Activated T-helper 17 cell treated with anti-CD3 and anti-CD28 coated beads, Interleukin-2, amount 50 U/mL, for 72 hours (primary cell): ENCODE results near the gene SETBP1. TPM values are rescaled to one million over a fixed set of nuclear protein-coding genes. Genes with fewer than 3 reads are reported as not detected.
A peak's percentile ranks its signal among the peaks of the same experiment; 100 is the strongest.

Experiments used
- ATAC-seq: fragments of 150-1000 bp; cut with Tn5 transposase; replicated peaks from 2 replicates; pipeline ENCODE4 v1.10.0; 2021; ENCODE audit warnings: mild to moderate bottlenecking, moderate library complexity
- H3K27ac Mint-ChIP-seq: one replicate; pipeline ENCODE4 v1.8.0; 2022; ENCODE audit warnings: mixed read lengths
- H3K27me3 Mint-ChIP-seq: one replicate; pipeline ENCODE4 v1.8.0; 2022; ENCODE audit warnings: mixed read lengths
- H3K36me3 Mint-ChIP-seq: one replicate; pipeline ENCODE4 v1.8.0; 2022; ENCODE audit warnings: low read depth, mild to moderate bottlenecking, mixed read lengths
- H3K4me1 Mint-ChIP-seq: one replicate; pipeline ENCODE4 v1.8.0; 2022; ENCODE audit warnings: mixed read lengths
- H3K4me3 Mint-ChIP-seq: one replicate; pipeline ENCODE4 v1.8.0; 2022; ENCODE audit warnings: mild to moderate bottlenecking, mixed read lengths
- H3K9me3 Mint-ChIP-seq: one replicate; pipeline ENCODE4 v1.8.0; 2022; ENCODE audit warnings: mixed read lengths
- total RNA-seq, 2 donors: library from RNA; stranded (reverse); gene quantifications; one replicate each; pipeline ENCODE4 v1.2.3, GENCODE V29; 2022

The SETBP1 gene
- total RNA-seq, 2 donors from 2014 or later, result 2.2 to 7.6 TPM

GRCh38 chr18:45102863-45103262, 422.2 kb downstream of the SETBP1 start:
- no peak overlapping the region for H3K4me3 Mint-ChIP-seq
- H3K4me1 Mint-ChIP-seq, result no peaks in the 10 kb centered on the region
- peaks cover 4% of the 10 kb centered on the region for H3K27me3 Mint-ChIP-seq
- H3K27ac Mint-ChIP-seq, result no peak overlapping the region
- ATAC-seq, result no peak
- no peaks in the 10 kb centered on the region for H3K36me3 Mint-ChIP-seq
- H3K9me3 Mint-ChIP-seq, result no peaks in the 10 kb centered on the region

- no peak overlapping the region for H3K27ac Mint-ChIP-seq
- H3K27me3 Mint-ChIP-seq, result peaks cover 4% of the 10 kb centered on the region
- H3K4me3 Mint-ChIP-seq, result no peak overlapping the region
- no peaks in the 10 kb centered on the region for H3K9me3 Mint-ChIP-seq
- no peaks in the 10 kb centered on the region for H3K36me3 Mint-ChIP-seq
- no peak for ATAC-seq
- no peaks in the 10 kb centered on the region for H3K4me1 Mint-ChIP-seq
These were observed 422.8 kb downstream of the SETBP1 start for GRCh38 chr18:45103319-45104048.

- Mint-ChIP-seq H3K27me3 (peaks cover 4% of the 10 kb centered on the region), H3K9me3 (no peaks in the 10 kb centered on the region), H3K27ac (no peak overlapping the region), H3K36me3 (no peaks in the 10 kb centered on the region), H3K4me1 (no peaks in the 10 kb centered on the region), H3K4me3 (no peak overlapping the region)
- ATAC-seq, result no peak
These were observed 423.3 kb downstream of the SETBP1 start for GRCh38 chr18:45104049-45104395.

- no peaks in the 10 kb centered on the region for H3K4me1 Mint-ChIP-seq
- no peaks in the 10 kb centered on the region for H3K36me3 Mint-ChIP-seq
- ATAC-seq, result peak; percentile 50
- no peaks in the 10 kb centered on the region for H3K9me3 Mint-ChIP-seq
- H3K4me3 Mint-ChIP-seq, result no peak overlapping the region
- H3K27me3 Mint-ChIP-seq, result peaks cover 4% of the 10 kb centered on the region
- H3K27ac Mint-ChIP-seq, result no peak overlapping the region
These were observed 425.7 kb downstream of the SETBP1 start for GRCh38 chr18:45106331-45106774.

GRCh38 chr18:45107425-45107824, 426.7 kb downstream of the SETBP1 start:
- Mint-ChIP-seq H3K27ac (no peak overlapping the region), H3K4me1 (no peaks in the 10 kb centered on the region), H3K9me3 (no peaks in the 10 kb centered on the region), H3K27me3 (peaks cover 6% of the 10 kb centered on the region), H3K36me3 (no peaks in the 10 kb centered on the region), H3K4me3 (no peak overlapping the region)
- ATAC-seq, result peak; percentile 3

- H3K4me3 Mint-ChIP-seq, result no peak overlapping the region
- H3K36me3 Mint-ChIP-seq, result no peaks in the 10 kb centered on the region
- H3K27ac Mint-ChIP-seq, result no peak overlapping the region
- H3K27me3 Mint-ChIP-seq, result peaks cover 7% of the 10 kb centered on the region
- no peak for ATAC-seq
- H3K9me3 Mint-ChIP-seq, result no peaks in the 10 kb centered on the region
- H3K4me1 Mint-ChIP-seq, result no peaks in the 10 kb centered on the region
These were observed 428.1 kb downstream of the SETBP1 start for GRCh38 chr18:45108754-45109153.

- H3K36me3 Mint-ChIP-seq, result no peaks in the 10 kb centered on the region
These were observed 428.6 kb downstream of the SETBP1 start for GRCh38 chr18:45109271-45109670.

GRCh38 chr18:45109706-45110105, 429.0 kb downstream of the SETBP1 start:
- Mint-ChIP-seq H3K36me3 (no peaks in the 10 kb centered on the region), H3K4me3 (no peak overlapping the region), H3K4me1 (no peaks in the 10 kb centered on the region), H3K27ac (no peak overlapping the region), H3K9me3 (no peaks in the 10 kb centered on the region), H3K27me3 (peaks cover 7% of the 10 kb centered on the region)
- no peak for ATAC-seq

More at GRCh38 chr18:45109271-45109670, 428.6 kb downstream of the SETBP1 start:
- Mint-ChIP-seq H3K4me3 (no peak overlapping the region), H3K9me3 (no peaks in the 10 kb centered on the region), H3K27ac (no peak overlapping the region), H3K27me3 (peaks cover 7% of the 10 kb centered on the region), H3K4me1 (no peaks in the 10 kb centered on the region)
- no peak for ATAC-seq

- H3K27ac Mint-ChIP-seq, result no peak overlapping the region
- no peaks in the 10 kb centered on the region for H3K9me3 Mint-ChIP-seq
- no peaks in the 10 kb centered on the region for H3K4me1 Mint-ChIP-seq
- peaks cover 7% of the 10 kb centered on the region for H3K27me3 Mint-ChIP-seq
- H3K36me3 Mint-ChIP-seq, result no peaks in the 10 kb centered on the region
- no peak overlapping the region for H3K4me3 Mint-ChIP-seq
- ATAC-seq, result no peak
These were observed 430.2 kb downstream of the SETBP1 start for GRCh38 chr18:45110577-45111501.

- Mint-ChIP-seq H3K27me3 (peaks cover 7% of the 10 kb centered on the region), H3K27ac (no peak overlapping the region), H3K4me3 (no peak overlapping the region), H3K4me1 (no peaks in the 10 kb centered on the region), H3K9me3 (no peaks in the 10 kb centered on the region), H3K36me3 (no peaks in the 10 kb centered on the region)
- no peak for ATAC-seq
These were observed 430.8 kb downstream of the SETBP1 start for GRCh38 chr18:45111502-45111848.

- Mint-ChIP-seq H3K27me3 (peaks cover 7% of the 10 kb centered on the region), H3K4me3 (no peak overlapping the region), H3K9me3 (no peaks in the 10 kb centered on the region), H3K27ac (no peak overlapping the region), H3K36me3 (no peaks in the 10 kb centered on the region), H3K4me1 (no peaks in the 10 kb centered on the region)
- no peak for ATAC-seq
These were observed 432.0 kb downstream of the SETBP1 start for GRCh38 chr18:45112682-45113081.

- no peak overlapping the region for H3K4me3 Mint-ChIP-seq
- H3K4me1 Mint-ChIP-seq, result no peaks in the 10 kb centered on the region
- no peak overlapping the region for H3K27ac Mint-ChIP-seq
- no peaks in the 10 kb centered on the region for H3K9me3 Mint-ChIP-seq
- peaks cover 7% of the 10 kb centered on the region for H3K27me3 Mint-ChIP-seq
- no peaks in the 10 kb centered on the region for H3K36me3 Mint-ChIP-seq
- no peak for ATAC-seq
These were observed 435.4 kb downstream of the SETBP1 start for GRCh38 chr18:45116116-45116515.
